DND-41 (cell line): ENCODE data around the gene NOS1AP.

Experiments
- ATAC-seq: fragments of 200-7000 bp; cut with Tn5 transposase; 3 replicates; pipeline ENCODE4 v1.9.1; 2021; ENCODE audit warnings: low read depth; ENCODE audit not compliant: insufficient read depth
- DNase-seq: peaks from one replicate; pipeline ENCODE4 v3.0.0-alpha.2; 2020
- H2AFZ ChIP-seq: 2 replicates; pipeline ENCODE4 v1.6.0; 2012; ENCODE audit warnings: low read depth, low read length
- H3K27ac ChIP-seq: 2 replicates; pipeline ENCODE4 v1.5.1; 2012; ENCODE audit warnings: low read length, inconsistent platforms
- H3K27me3 ChIP-seq: fragments of 200-600 bp; sonication (generic); 2 replicates; pipeline ENCODE4 v1.6.0; 2012; ENCODE audit warnings: low read length, mild to moderate bottlenecking, inconsistent platforms; ENCODE audit not compliant: insufficient read depth, poor library complexity
- H3K36me3 ChIP-seq: 2 replicates; pipeline ENCODE4 v1.5.1; 2012; ENCODE audit warnings: low read length, inconsistent platforms; ENCODE audit not compliant: insufficient read depth
- H3K4me1 ChIP-seq: 2 replicates; pipeline ENCODE4 v1.5.1; 2012; ENCODE audit warnings: mild to moderate bottlenecking, low read length; ENCODE audit not compliant: insufficient read depth
- H3K4me2 ChIP-seq: 2 replicates; pipeline ENCODE4 v1.6.0; 2012; ENCODE audit warnings: mild to moderate bottlenecking, moderate library complexity, low read length, inconsistent platforms; ENCODE audit not compliant: insufficient read depth
- H3K4me3 ChIP-seq, 2 experiments: fragments of 200-600 bp in 1 of 2; shearing (Covaris generic) in 1 of 2; 2 replicates each; pipeline ENCODE4 v1.5.1; 2012 to 2016; ENCODE audit warnings: inconsistent platforms in 2 of 2, low read length in 2 of 2, mild to moderate bottlenecking in 2 of 2, low read depth in 1 of 2, moderate library complexity in 1 of 2
- H3K79me2 ChIP-seq: 2 replicates; pipeline ENCODE4 v1.6.0; 2012; ENCODE audit warnings: low read length, inconsistent platforms; ENCODE audit not compliant: insufficient read depth
- H3K9ac ChIP-seq: 2 replicates; pipeline ENCODE4 v1.6.0; 2012; ENCODE audit warnings: low read depth, mild to moderate bottlenecking, inconsistent platforms, low read length, moderate library complexity
- H3K9me3 ChIP-seq: 2 replicates; pipeline ENCODE4 v1.5.1; 2012; ENCODE audit warnings: low read length, moderate library complexity, mild to moderate bottlenecking, inconsistent platforms; ENCODE audit not compliant: insufficient read depth, severe bottlenecking
- H4K20me1 ChIP-seq: 2 replicates; pipeline ENCODE4 v1.6.0; 2012; ENCODE audit warnings: low read length; ENCODE audit not compliant: insufficient read depth
- EZH2 ChIP-seq: IDR thresholded peaks from 3 replicates; pipeline ENCODE4 v1.6.1; 2012; ENCODE audit warnings: borderline replicate concordance, low read depth, mild to moderate bottlenecking, moderate library complexity, low read length, inconsistent platforms; ENCODE audit not compliant: severe bottlenecking
- TF ChIP-seq, protein P1 (sequence below): IDR thresholded peaks from 2 replicates; pipeline ENCODE4 v1.5.1; 2012; ENCODE audit warnings: borderline replicate concordance, low read length, moderate library complexity, mild to moderate bottlenecking; ENCODE audit not compliant: poor library complexity, severe bottlenecking; ENCODE audit errors: extremely low read depth

The NOS1AP gene

DNA sequence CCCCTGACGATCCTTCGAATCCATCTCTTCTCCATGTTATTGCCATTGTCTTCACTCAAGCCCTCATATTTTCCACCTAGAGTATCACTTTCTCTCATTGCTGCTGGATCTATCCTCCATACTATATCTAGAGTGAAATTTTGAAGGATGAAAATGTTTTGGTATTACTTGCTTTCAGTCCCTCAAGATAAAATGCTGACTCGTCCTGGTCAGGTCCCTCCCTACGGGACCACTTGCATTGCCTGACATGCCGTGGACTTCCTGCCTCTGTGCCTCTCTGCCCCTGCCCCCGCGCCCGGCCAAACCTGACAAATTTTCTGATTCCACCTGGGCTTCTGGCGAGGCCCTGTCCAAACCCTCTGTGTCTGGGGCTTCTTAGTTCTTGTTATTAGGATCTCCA, 283.6 kb downstream of the NOS1AP start:
- Histone ChIP-seq H3K4me2 (no peak overlapping the region), H3K9ac (no peak overlapping the region)
- DNase-seq: no peak

DNA sequence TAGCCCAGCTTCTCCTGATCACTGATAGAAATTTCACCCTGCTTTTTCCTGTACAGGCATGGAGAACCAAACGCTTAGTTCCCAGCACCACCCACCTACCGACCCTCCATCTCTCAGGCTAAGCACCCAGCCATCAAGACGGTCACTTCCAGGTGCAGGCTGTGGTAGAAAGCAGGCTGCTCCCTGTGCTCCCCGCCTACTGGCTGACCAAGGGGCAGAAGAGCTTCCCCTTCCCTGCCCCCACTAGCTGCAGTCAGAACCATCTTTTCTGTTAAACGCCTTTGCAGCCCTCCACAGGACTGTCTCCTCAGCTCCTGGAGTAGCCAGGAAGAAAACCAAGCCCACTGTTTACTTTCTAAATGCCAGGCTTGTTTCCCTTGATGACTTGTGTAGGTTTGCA, 284.2 kb downstream of the NOS1AP start:
- no peaks in the 10 kb centered on the region for H3K79me2 ChIP-seq
- H3K4me3 ChIP-seq: no peak overlapping the region
- H3K9ac ChIP-seq: no peak overlapping the region
- no peak for DNase-seq
- no peaks in the 10 kb centered on the region for H3K36me3 ChIP-seq
- H4K20me1 ChIP-seq: no peaks in the 10 kb centered on the region
- H3K4me1 ChIP-seq: no peaks in the 10 kb centered on the region
- no peak for ATAC-seq
- no peak overlapping the region for H3K27ac ChIP-seq
- no peaks in the 10 kb centered on the region for H3K9me3 ChIP-seq
- no peak overlapping the region for H2AFZ ChIP-seq
- no peaks in the 10 kb centered on the region for H3K27me3 ChIP-seq
- H3K4me2 ChIP-seq: no peak overlapping the region
- TF ChIP-seq, protein P1, sequence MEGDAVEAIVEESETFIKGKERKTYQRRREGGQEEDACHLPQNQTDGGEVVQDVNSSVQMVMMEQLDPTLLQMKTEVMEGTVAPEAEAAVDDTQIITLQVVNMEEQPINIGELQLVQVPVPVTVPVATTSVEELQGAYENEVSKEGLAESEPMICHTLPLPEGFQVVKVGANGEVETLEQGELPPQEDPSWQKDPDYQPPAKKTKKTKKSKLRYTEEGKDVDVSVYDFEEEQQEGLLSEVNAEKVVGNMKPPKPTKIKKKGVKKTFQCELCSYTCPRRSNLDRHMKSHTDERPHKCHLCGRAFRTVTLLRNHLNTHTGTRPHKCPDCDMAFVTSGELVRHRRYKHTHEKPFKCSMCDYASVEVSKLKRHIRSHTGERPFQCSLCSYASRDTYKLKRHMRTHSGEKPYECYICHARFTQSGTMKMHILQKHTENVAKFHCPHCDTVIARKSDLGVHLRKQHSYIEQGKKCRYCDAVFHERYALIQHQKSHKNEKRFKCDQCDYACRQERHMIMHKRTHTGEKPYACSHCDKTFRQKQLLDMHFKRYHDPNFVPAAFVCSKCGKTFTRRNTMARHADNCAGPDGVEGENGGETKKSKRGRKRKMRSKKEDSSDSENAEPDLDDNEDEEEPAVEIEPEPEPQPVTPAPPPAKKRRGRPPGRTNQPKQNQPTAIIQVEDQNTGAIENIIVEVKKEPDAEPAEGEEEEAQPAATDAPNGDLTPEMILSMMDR: no peak
- TF ChIP-seq EZH2: no peak

More for the DNA sequence above, 283.6 kb downstream of the NOS1AP start:
- Histone ChIP-seq H3K79me2 (no peaks in the 10 kb centered on the region), H3K27ac (no peak overlapping the region), H3K27me3 (no peaks in the 10 kb centered on the region), H4K20me1 (no peaks in the 10 kb centered on the region), H3K9me3 (no peaks in the 10 kb centered on the region), H3K36me3 (no peaks in the 10 kb centered on the region), H2AFZ (no peak overlapping the region), H3K4me3 (no peak overlapping the region), H3K4me1 (no peaks in the 10 kb centered on the region)
- TF ChIP-seq, protein P1: no peak
- no peak for TF ChIP-seq EZH2
- no peak for ATAC-seq

DNA sequence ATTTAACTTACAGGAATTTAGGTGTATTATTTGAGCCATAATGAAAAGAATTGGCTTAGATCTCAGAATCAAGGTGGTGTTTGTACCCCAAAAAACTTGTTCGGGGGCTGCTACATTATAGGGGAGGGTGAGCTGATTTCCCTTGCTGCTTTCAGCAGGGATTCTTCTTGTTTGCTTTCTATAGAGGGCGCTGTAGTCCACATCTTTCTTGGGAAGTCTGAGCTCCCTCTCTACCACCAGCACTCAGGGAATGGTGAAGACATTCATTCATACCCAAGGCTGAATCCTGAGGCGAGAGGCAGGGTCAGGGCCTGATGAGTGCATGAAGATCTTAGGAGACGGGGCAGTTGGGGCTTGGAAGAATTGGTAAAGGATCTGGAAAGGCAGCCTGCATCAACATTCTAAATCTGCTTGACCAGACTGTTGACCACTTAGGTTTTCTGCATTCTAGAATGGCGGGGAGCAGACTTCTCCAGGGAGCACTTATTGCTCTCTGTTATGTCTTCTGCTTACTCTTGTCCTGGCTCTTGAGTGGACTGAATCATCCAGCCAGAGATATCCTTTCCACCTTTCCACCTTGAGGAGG, 288.3 kb downstream of the NOS1AP start:
- DNase-seq: no peak
- no peak for ATAC-seq
- Histone ChIP-seq H3K9ac (no peak overlapping the region), H3K79me2 (no peaks in the 10 kb centered on the region), H2AFZ (no peak overlapping the region), H3K27ac (no peak overlapping the region), H3K9me3 (no peaks in the 10 kb centered on the region), H3K4me2 (no peak overlapping the region), H3K4me1 (no peaks in the 10 kb centered on the region), H3K4me3 (no peak overlapping the region), H3K36me3 (no peaks in the 10 kb centered on the region), H4K20me1 (no peaks in the 10 kb centered on the region), H3K27me3 (no peaks in the 10 kb centered on the region)
- TF ChIP-seq, protein P1: peak; percentile 42
- TF ChIP-seq EZH2: no peak
